ENCODE measurements around the gene FDX2. TPM values are rescaled to one million over a fixed set of nuclear protein-coding genes. Genes with fewer than 3 reads are reported as not detected.

FDX2 gene
- total and polyA plus RNA-seq, 2 experiments from 2014 or later, result 28.7 to 35.0 TPM

- no peaks in the 10 kb centered on the region for H3K9me3 Mint-ChIP-seq
- Histone ChIP-seq H3F3A (replicated peaks; ENCODE audit: low read depth) (no peaks in the 10 kb centered on the region), H3K27me3 (ENCODE audit: insufficient read depth) (no peaks in the 10 kb centered on the region), H3K4me2 (no peak overlapping the region), H2AFZ (no peak overlapping the region), H3K4me3 (no peak overlapping the region), H3K79me2 (replicated peaks; ENCODE audit: insufficient read depth) (no peaks in the 10 kb centered on the region), H3K36me3 (ENCODE audit: insufficient read depth) (no peaks in the 10 kb centered on the region), H4K20me1 (replicated peaks; ENCODE audit: insufficient read depth) (peaks cover 6% of the 10 kb centered on the region; the same call in 1 of the 2 replicates), H3K9me2 (ENCODE audit: insufficient read depth) (no peaks in the 10 kb centered on the region), H3K27ac (ENCODE audit: low read depth) (no peak overlapping the region), H3K4me1 (ENCODE audit: insufficient read depth) (no peaks in the 10 kb centered on the region)
- H3K27me3 Mint-ChIP-seq (ENCODE audit: insufficient read depth, low read depth, poor library complexity), result peaks cover 2% of the 10 kb centered on the region
- H3K27ac Mint-ChIP-seq, result no peak overlapping the region
- H3K4me3 Mint-ChIP-seq, result no peak overlapping the region
- DNase-seq (ENCODE audit: low spot score) (no peak), ATAC-seq (no peak)
- peaks cover 7% of the 10 kb centered on the region; the same call in 2 of the 3 replicates for H3K36me3 Mint-ChIP-seq (ENCODE audit: low read depth)
- TF ChIP-seq, protein P1, sequence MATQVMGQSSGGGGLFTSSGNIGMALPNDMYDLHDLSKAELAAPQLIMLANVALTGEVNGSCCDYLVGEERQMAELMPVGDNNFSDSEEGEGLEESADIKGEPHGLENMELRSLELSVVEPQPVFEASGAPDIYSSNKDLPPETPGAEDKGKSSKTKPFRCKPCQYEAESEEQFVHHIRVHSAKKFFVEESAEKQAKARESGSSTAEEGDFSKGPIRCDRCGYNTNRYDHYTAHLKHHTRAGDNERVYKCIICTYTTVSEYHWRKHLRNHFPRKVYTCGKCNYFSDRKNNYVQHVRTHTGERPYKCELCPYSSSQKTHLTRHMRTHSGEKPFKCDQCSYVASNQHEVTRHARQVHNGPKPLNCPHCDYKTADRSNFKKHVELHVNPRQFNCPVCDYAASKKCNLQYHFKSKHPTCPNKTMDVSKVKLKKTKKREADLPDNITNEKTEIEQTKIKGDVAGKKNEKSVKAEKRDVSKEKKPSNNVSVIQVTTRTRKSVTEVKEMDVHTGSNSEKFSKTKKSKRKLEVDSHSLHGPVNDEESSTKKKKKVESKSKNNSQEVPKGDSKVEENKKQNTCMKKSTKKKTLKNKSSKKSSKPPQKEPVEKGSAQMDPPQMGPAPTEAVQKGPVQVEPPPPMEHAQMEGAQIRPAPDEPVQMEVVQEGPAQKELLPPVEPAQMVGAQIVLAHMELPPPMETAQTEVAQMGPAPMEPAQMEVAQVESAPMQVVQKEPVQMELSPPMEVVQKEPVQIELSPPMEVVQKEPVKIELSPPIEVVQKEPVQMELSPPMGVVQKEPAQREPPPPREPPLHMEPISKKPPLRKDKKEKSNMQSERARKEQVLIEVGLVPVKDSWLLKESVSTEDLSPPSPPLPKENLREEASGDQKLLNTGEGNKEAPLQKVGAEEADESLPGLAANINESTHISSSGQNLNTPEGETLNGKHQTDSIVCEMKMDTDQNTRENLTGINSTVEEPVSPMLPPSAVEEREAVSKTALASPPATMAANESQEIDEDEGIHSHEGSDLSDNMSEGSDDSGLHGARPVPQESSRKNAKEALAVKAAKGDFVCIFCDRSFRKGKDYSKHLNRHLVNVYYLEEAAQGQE (IDR thresholded peaks at IDR 0.05; ENCODE audit: unreplicated experiment), result no peak
- TF ChIP-seq EZH2phosphoT487 (IDR thresholded peaks at IDR 0.05; ENCODE audit: unreplicated experiment), result no peak
- no peak for TF ChIP-seq POLR2AphosphoS5 (IDR thresholded peaks at IDR 0.05; ENCODE audit: low read depth)
- TF ChIP-seq STAT1 (IDR thresholded peaks at IDR 0.05; ENCODE audit: unreplicated experiment), result no peak
- no peak for TF ChIP-seq ZNF114 (CRISPR knock-in tag; IDR thresholded peaks at IDR 0.05)
- TF ChIP-seq, protein P2, sequence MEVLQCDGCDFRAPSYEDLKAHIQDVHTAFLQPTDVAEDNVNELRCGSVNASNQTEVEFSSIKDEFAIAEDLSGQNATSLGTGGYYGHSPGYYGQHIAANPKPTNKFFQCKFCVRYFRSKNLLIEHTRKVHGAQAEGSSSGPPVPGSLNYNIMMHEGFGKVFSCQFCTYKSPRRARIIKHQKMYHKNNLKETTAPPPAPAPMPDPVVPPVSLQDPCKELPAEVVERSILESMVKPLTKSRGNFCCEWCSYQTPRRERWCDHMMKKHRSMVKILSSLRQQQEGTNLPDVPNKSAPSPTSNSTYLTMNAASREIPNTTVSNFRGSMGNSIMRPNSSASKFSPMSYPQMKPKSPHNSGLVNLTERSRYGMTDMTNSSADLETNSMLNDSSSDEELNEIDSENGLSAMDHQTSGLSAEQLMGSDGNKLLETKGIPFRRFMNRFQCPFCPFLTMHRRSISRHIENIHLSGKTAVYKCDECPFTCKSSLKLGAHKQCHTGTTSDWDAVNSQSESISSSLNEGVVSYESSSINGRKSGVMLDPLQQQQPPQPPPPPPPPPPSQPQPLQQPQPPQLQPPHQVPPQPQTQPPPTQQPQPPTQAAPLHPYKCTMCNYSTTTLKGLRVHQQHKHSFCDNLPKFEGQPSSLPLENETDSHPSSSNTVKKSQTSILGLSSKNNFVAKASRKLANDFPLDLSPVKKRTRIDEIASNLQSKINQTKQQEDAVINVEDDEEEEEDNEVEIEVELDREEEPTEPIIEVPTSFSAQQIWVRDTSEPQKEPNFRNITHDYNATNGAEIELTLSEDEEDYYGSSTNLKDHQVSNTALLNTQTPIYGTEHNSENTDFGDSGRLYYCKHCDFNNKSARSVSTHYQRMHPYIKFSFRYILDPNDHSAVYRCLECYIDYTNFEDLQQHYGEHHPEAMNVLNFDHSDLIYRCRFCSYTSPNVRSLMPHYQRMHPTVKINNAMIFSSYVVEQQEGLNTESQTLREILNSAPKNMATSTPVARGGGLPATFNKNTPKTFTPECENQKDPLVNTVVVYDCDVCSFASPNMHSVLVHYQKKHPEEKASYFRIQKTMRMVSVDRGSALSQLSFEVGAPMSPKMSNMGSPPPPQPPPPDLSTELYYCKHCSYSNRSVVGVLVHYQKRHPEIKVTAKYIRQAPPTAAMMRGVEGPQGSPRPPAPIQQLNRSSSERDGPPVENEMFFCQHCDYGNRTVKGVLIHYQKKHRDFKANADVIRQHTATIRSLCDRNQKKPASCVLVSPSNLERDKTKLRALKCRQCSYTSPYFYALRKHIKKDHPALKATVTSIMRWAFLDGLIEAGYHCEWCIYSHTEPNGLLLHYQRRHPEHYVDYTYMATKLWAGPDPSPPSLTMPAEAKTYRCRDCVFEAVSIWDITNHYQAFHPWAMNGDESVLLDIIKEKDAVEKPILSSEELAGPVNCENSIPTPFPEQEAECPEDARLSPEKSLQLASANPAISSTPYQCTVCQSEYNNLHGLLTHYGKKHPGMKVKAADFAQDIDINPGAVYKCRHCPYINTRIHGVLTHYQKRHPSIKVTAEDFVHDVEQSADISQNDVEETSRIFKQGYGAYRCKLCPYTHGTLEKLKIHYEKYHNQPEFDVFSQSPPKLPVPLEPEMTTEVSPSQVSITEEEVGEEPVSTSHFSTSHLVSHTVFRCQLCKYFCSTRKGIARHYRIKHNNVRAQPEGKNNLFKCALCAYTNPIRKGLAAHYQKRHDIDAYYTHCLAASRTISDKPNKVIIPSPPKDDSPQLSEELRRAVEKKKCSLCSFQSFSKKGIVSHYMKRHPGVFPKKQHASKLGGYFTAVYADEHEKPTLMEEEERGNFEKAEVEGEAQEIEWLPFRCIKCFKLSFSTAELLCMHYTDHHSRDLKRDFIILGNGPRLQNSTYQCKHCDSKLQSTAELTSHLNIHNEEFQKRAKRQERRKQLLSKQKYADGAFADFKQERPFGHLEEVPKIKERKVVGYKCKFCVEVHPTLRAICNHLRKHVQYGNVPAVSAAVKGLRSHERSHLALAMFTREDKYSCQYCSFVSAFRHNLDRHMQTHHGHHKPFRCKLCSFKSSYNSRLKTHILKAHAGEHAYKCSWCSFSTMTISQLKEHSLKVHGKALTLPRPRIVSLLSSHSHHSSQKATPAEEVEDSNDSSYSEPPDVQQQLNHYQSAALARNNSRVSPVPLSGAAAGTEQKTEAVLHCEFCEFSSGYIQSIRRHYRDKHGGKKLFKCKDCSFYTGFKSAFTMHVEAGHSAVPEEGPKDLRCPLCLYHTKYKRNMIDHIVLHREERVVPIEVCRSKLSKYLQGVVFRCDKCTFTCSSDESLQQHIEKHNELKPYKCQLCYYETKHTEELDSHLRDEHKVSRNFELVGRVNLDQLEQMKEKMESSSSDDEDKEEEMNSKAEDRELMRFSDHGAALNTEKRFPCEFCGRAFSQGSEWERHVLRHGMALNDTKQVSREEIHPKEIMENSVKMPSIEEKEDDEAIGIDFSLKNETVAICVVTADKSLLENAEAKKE (CRISPR knock-in tag; IDR thresholded peaks at IDR 0.05), result no peak
- no peak for TF ChIP-seq EZH2 (IDR thresholded peaks at IDR 0.05; ENCODE audit: low read depth, unreplicated experiment)
- 0 out of 3 replicates have a peak, but pooled peaks cover 4% of the 10 kb centered on the region for H3K4me1 Mint-ChIP-seq
Measured at GRCh38 chr19:10279737-10280442, 35.9 kb downstream of the FDX2 start.
